Left ventricle myocardium inferior (tissue), 1 donor: ENCODE data around the gene SGMS1. TPM values are rescaled to one million over a fixed set of nuclear protein-coding genes. Genes with fewer than 3 reads are reported as not detected.

Source experiments
- DNase-seq: peaks from one replicate; pipeline ENCODE4 v3.0.0-alpha.2; 2020
- H3K27ac ChIP-seq: fragments of 200-600 bp; replicated peaks from 2 replicates; pipeline ENCODE4 v1.8.0; 2021
- H3K27me3 ChIP-seq: fragments of 200-600 bp; 2 replicates; pipeline ENCODE4 v1.8.0; 2021; ENCODE audit warnings: low read depth
- H3K36me3 ChIP-seq: fragments of 200-600 bp; 2 replicates; pipeline ENCODE4 v1.8.0; 2021
- H3K4me1 ChIP-seq: fragments of 200-600 bp; 2 replicates; pipeline ENCODE4 v1.8.0; 2021
- H3K4me3 ChIP-seq: fragments of 200-600 bp; 2 replicates; pipeline ENCODE4 v1.8.0; 2021; ENCODE audit warnings: mild to moderate bottlenecking, moderate library complexity
- H3K9me3 ChIP-seq: fragments of 200-600 bp; replicated peaks from 2 replicates; pipeline ENCODE4 v1.8.0; 2021
- intact Hi-C: fragments of 100-400 bp; cut with micrococcal nuclease; formaldehyde crosslinking; loops from one replicate; pipeline ENCODE4 v1.11.0; 2022
- total RNA-seq: library from RNA; stranded (reverse); fragmentation: NEBNext Ultra II Directional; extraction: Animal tissue kit (Norgen Biotek cat#: 25700); gene quantifications from one replicate; pipeline ENCODE4 v1.2.1, GENCODE V29; 2021
- TF ChIP-seq, protein P1 (sequence below): fragments of 200-600 bp; IDR thresholded peaks from 2 replicates; pipeline ENCODE4 v1.8.0; 2021; ENCODE audit warnings: antibody characterized with exemption, mild to moderate bottlenecking, borderline replicate concordance
- donor health status: DM: no; HTN: yes; CAD: no; lungs with severe emphysema.

The SGMS1 gene
- total RNA-seq, 1 donor from 2014 or later: 18.6 TPM

- H3K27ac ChIP-seq: peak overlapping the region; percentile 32
- H3K4me3 ChIP-seq: no peak overlapping the region
- no peaks in the 10 kb centered on the region for H3K36me3 ChIP-seq
- peaks cover 68% of the 10 kb centered on the region for H3K4me1 ChIP-seq
- intact Hi-C loops: no loop called here
- H3K9me3 ChIP-seq: no peaks in the 10 kb centered on the region
- H3K27me3 ChIP-seq: no peaks in the 10 kb centered on the region
- TF ChIP-seq, protein P1, sequence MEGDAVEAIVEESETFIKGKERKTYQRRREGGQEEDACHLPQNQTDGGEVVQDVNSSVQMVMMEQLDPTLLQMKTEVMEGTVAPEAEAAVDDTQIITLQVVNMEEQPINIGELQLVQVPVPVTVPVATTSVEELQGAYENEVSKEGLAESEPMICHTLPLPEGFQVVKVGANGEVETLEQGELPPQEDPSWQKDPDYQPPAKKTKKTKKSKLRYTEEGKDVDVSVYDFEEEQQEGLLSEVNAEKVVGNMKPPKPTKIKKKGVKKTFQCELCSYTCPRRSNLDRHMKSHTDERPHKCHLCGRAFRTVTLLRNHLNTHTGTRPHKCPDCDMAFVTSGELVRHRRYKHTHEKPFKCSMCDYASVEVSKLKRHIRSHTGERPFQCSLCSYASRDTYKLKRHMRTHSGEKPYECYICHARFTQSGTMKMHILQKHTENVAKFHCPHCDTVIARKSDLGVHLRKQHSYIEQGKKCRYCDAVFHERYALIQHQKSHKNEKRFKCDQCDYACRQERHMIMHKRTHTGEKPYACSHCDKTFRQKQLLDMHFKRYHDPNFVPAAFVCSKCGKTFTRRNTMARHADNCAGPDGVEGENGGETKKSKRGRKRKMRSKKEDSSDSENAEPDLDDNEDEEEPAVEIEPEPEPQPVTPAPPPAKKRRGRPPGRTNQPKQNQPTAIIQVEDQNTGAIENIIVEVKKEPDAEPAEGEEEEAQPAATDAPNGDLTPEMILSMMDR: no peak
- DNase-seq: no peak
These were observed 152.8 kb downstream of the SGMS1 start for GRCh38 chr10:50470798-50471582.

DNA sequence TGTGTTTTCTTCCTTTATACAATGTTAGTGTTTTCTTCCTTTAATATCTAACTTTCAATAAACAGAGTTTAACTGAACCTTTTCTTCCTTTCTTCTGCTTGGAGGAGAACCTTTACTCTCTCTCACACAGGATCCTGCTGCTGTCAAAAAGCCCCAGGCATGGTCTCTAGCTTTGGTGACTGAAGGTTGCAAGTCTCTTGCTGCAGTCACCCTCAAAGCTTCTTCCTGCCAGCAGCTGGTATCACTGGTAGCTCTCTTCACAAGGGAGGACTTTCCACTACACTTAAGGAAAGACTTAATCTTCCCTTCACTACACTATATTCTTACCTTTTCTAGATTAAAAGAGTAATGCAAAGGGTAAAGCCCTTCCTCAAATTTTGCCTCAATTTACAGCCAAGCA is 153.4 kb downstream of the SGMS1 start:
- peaks cover 68% of the 10 kb centered on the region for H3K4me1 ChIP-seq
- no peak for DNase-seq
- TF ChIP-seq, protein P1: no peak
- H3K27ac ChIP-seq: peak overlapping the region; percentile 32
- H3K4me3 ChIP-seq: no peak overlapping the region
- no peaks in the 10 kb centered on the region for H3K9me3 ChIP-seq
- intact Hi-C loops: no loop called here
- no peaks in the 10 kb centered on the region for H3K27me3 ChIP-seq
- no peaks in the 10 kb centered on the region for H3K36me3 ChIP-seq

GRCh38 chr10:50469778-50470193 is 154.0 kb downstream of the SGMS1 start:
- no peaks in the 10 kb centered on the region for H3K9me3 ChIP-seq
- H3K27ac ChIP-seq: no peak overlapping the region
- no peak for DNase-seq
- intact Hi-C loops: no loop called here
- H3K36me3 ChIP-seq: no peaks in the 10 kb centered on the region
- no peak overlapping the region for H3K4me3 ChIP-seq
- H3K27me3 ChIP-seq: no peaks in the 10 kb centered on the region
- H3K4me1 ChIP-seq: peaks cover 68% of the 10 kb centered on the region
- TF ChIP-seq, protein P1: no peak

GRCh38 chr10:50469288-50469687 is 154.5 kb downstream of the SGMS1 start:
- intact Hi-C loops: no loop called here
- no peak for DNase-seq
- Histone ChIP-seq H3K27ac (no peak overlapping the region), H3K36me3 (no peaks in the 10 kb centered on the region), H3K4me1 (peaks cover 66% of the 10 kb centered on the region), H3K27me3 (no peaks in the 10 kb centered on the region), H3K4me3 (no peak overlapping the region), H3K9me3 (no peaks in the 10 kb centered on the region)
- TF ChIP-seq, protein P1: no peak

GRCh38 chr10:50467209-50467608 is 156.5 kb downstream of the SGMS1 start:
- no peak for DNase-seq
- Histone ChIP-seq H3K36me3 (no peaks in the 10 kb centered on the region), H3K9me3 (no peaks in the 10 kb centered on the region), H3K4me3 (no peak overlapping the region), H3K27me3 (no peaks in the 10 kb centered on the region), H3K27ac (no peak overlapping the region), H3K4me1 (peaks cover 61% of the 10 kb centered on the region)
- intact Hi-C loops: no loop called here
- TF ChIP-seq, protein P1: no peak
